Hepatocyte (in vitro differentiated cells): Measurements from ENCODE around the gene EEF1AKMT1. TPM values are rescaled to one million over a fixed set of nuclear protein-coding genes. Genes with fewer than 3 reads are reported as not detected.

Experiments used
- DNase-seq: peaks from one replicate; pipeline ENCODE4 v3.0.0-alpha.2; 2016; ENCODE audit warnings: low spot score
- H2AFZ ChIP-seq: fragments of 200-600 bp; sonication (generic); 2 replicates; pipeline ENCODE4 v1.6.0; 2016; ENCODE audit warnings: antibody characterized with exemption, mild to moderate bottlenecking
- H3K27ac ChIP-seq: fragments of 200-600 bp; sonication (generic); 2 replicates; pipeline ENCODE4 v1.5.1; 2016; ENCODE audit warnings: mild to moderate bottlenecking
- H3K27me3 ChIP-seq: fragments of 200-600 bp; sonication (generic); 2 replicates; pipeline ENCODE4 v1.6.1; 2016
- H3K36me3 ChIP-seq: fragments of 200-600 bp; sonication (generic); replicated peaks from 2 replicates; pipeline ENCODE4 v1.5.1; 2016; ENCODE audit warnings: low read depth; ENCODE audit not compliant: insufficient read depth
- H3K4me1 ChIP-seq: fragments of 200-600 bp; sonication (generic); 2 replicates; pipeline ENCODE4 v1.5.1; 2016; ENCODE audit warnings: mild to moderate bottlenecking, moderate library complexity; ENCODE audit not compliant: insufficient read depth
- H3K4me2 ChIP-seq: fragments of 200-600 bp; sonication (generic); 2 replicates; pipeline ENCODE4 v1.6.0; 2016
- H3K4me3 ChIP-seq: fragments of 200-600 bp; sonication (generic); 2 replicates; pipeline ENCODE4 v1.5.1; 2016; ENCODE audit warnings: mild to moderate bottlenecking
- H3K79me2 ChIP-seq: fragments of 200-600 bp; sonication (generic); 2 replicates; pipeline ENCODE4 v1.6.0; 2017; ENCODE audit warnings: mild to moderate bottlenecking
- H3K9me2 ChIP-seq: fragments of 200-600 bp; sonication (generic); replicated peaks from 2 replicates; pipeline ENCODE4 v1.6.0; 2017; ENCODE audit warnings: mild to moderate bottlenecking; ENCODE audit not compliant: insufficient read depth
- H3K9me3 ChIP-seq: fragments of 200-600 bp; sonication (generic); 2 replicates; pipeline ENCODE4 v1.5.1; 2016; ENCODE audit warnings: low read depth, mild to moderate bottlenecking
- H4K20me1 ChIP-seq: fragments of 200-600 bp; sonication (generic); 2 replicates; pipeline ENCODE4 v1.6.0; 2016; ENCODE audit warnings: mild to moderate bottlenecking; ENCODE audit not compliant: insufficient read depth, poor library complexity, severe bottlenecking
- CTCF ChIP-seq: fragments of 200-600 bp; sonication (generic); IDR thresholded peaks from 2 replicates; pipeline ENCODE4 v1.5.1; 2016; ENCODE audit warnings: antibody characterized with exemption, mild to moderate bottlenecking; ENCODE audit not compliant: poor library complexity
- EZH2 ChIP-seq: fragments of 200-600 bp; sonication (generic); IDR thresholded peaks from 2 replicates; pipeline ENCODE4 v1.6.1; 2016; ENCODE audit warnings: antibody characterized with exemption, mild to moderate bottlenecking, borderline replicate concordance
- EZH2phosphoT487 ChIP-seq: fragments of 200-600 bp; sonication (generic); IDR thresholded peaks from one replicate; pipeline ENCODE4 v1.6.1; 2018; ENCODE audit warnings: antibody characterized with exemption, mild to moderate bottlenecking, low read depth, moderate library complexity; ENCODE audit not compliant: unreplicated experiment, severe bottlenecking
- WGBS: methylation state at CpG from one replicate; pipeline ENCODE4 v1.1.6; 2016; ENCODE audit warnings: low lambda C conversion rate; ENCODE audit errors: missing lambda C conversion rate; 5-methylcytosine and 5-hydroxymethylcytosine counted together
- polyA plus RNA-seq: library from polyadenylated mRNA; unstranded; fragments of >200 nt; fragmentation: Nextera tagmentation; extraction: Ambion mirVana; gene quantifications from 2 replicates; pipeline ENCODE4 v1.2.1, GENCODE V29; 2016
- total RNA-seq: library from RNA; depleted of rRNA; stranded (reverse); fragments of >200 nt; gene quantifications from 2 replicates; pipeline ENCODE4 v1.2.3, GENCODE V29; 2014

EEF1AKMT1 gene
- total and polyA plus RNA-seq, 2 experiments from 2014 or later, result 9.2 to 13.6 TPM

- Histone ChIP-seq H3K9me2 (no peaks in the 10 kb centered on the region), H3K79me2 (no peaks in the 10 kb centered on the region), H4K20me1 (no peaks in the 10 kb centered on the region), H3K9me3 (no peaks in the 10 kb centered on the region), H2AFZ (no peak overlapping the region), H3K27me3 (no peaks in the 10 kb centered on the region), H3K4me2 (no peak overlapping the region), H3K4me1 (no peaks in the 10 kb centered on the region), H3K36me3 (peaks cover 8% of the 10 kb centered on the region), H3K27ac (no peak overlapping the region), H3K4me3 (no peak overlapping the region)
- no peak for DNase-seq
- TF ChIP-seq CTCF (no peak), EZH2phosphoT487 (no peak), EZH2 (no peak)
- 79% methylated on average over 5 of the region's 5 CpGs for WGBS
These were observed 23.2 kb upstream of the EEF1AKMT1 start for GRCh38 chr13:20796791-20797508.

GRCh38 chr13:20789665-20790064 is 15.9 kb upstream of the EEF1AKMT1 start:
- DNase-seq, result no peak
- H4K20me1 ChIP-seq, result no peaks in the 10 kb centered on the region
- peaks cover 6% of the 10 kb centered on the region for H3K36me3 ChIP-seq
- TF ChIP-seq EZH2 (no peak), EZH2phosphoT487 (no peak), CTCF (no peak)
- H3K4me3 ChIP-seq, result no peak overlapping the region
- no peaks in the 10 kb centered on the region for H3K79me2 ChIP-seq
- no peaks in the 10 kb centered on the region for H3K4me1 ChIP-seq
- H3K4me2 ChIP-seq, result no peak overlapping the region
- over 99% methylated on average over 7 of the region's 7 CpGs for WGBS
- no peak overlapping the region for H2AFZ ChIP-seq
- no peaks in the 10 kb centered on the region for H3K9me2 ChIP-seq
- no peak overlapping the region for H3K27ac ChIP-seq
- no peaks in the 10 kb centered on the region for H3K9me3 ChIP-seq
- H3K27me3 ChIP-seq, result no peaks in the 10 kb centered on the region

- peaks cover 6% of the 10 kb centered on the region for H3K36me3 ChIP-seq
- no peaks in the 10 kb centered on the region for H3K9me3 ChIP-seq
- H3K27ac ChIP-seq, result no peak overlapping the region
- H4K20me1 ChIP-seq, result no peaks in the 10 kb centered on the region
- H3K4me3 ChIP-seq, result no peak overlapping the region
- 100% methylated on average over 1 of the region's 1 CpG for WGBS
- H3K27me3 ChIP-seq, result no peaks in the 10 kb centered on the region
- DNase-seq, result no peak
- no peaks in the 10 kb centered on the region for H3K4me1 ChIP-seq
- no peaks in the 10 kb centered on the region for H3K9me2 ChIP-seq
- H3K4me2 ChIP-seq, result no peak overlapping the region
- TF ChIP-seq EZH2phosphoT487, result no peak
- TF ChIP-seq EZH2, result no peak
- no peak for TF ChIP-seq CTCF
- H3K79me2 ChIP-seq, result no peaks in the 10 kb centered on the region
- H2AFZ ChIP-seq, result no peak overlapping the region
These were observed 14.6 kb upstream of the EEF1AKMT1 start for GRCh38 chr13:20788312-20788711.

- 93% methylated on average over 5 of the region's 5 CpGs for WGBS
- Histone ChIP-seq H2AFZ (no peak overlapping the region), H3K9me2 (no peaks in the 10 kb centered on the region), H3K27me3 (no peaks in the 10 kb centered on the region), H3K36me3 (peaks cover 6% of the 10 kb centered on the region), H4K20me1 (no peaks in the 10 kb centered on the region), H3K4me2 (no peak overlapping the region), H3K79me2 (no peaks in the 10 kb centered on the region), H3K9me3 (no peaks in the 10 kb centered on the region), H3K27ac (no peak overlapping the region), H3K4me1 (no peaks in the 10 kb centered on the region), H3K4me3 (no peak overlapping the region)
- TF ChIP-seq EZH2phosphoT487 (no peak), CTCF (no peak), EZH2 (no peak)
- DNase-seq, result no peak
These were observed 13.4 kb upstream of the EEF1AKMT1 start for GRCh38 chr13:20787180-20787579.
